ENCODE data around the gene ARL8A. TPM values are rescaled to one million over a fixed set of nuclear protein-coding genes. Genes with fewer than 3 reads are reported as not detected.
"Not testable (repeated sequence)": the region's sequence is repeated elsewhere in the genome, so short reads cannot be mapped to it uniquely, and the experiment has no call there.

Gene ARL8A
- total and polyA plus RNA-seq, 5 donors: 32.0 to 75.3 (median 64.5) TPM

GRCh38 chr1:202187041-202187671 lies 42.6 kb upstream of the ARL8A start:
- 69% methylated on average over 8 of the region's 8 CpGs for WGBS
- intact Hi-C loops (cut with DNase I): loop anchor here in 3 of 4 donors (5.0 to 10.0 kb wide), 4 partner anchors 130 to 530 kb away; partner anchors contain the start of gene SYT2 (in 1 of the 3)
- Histone ChIP-seq H3K27me3 (ENCODE audit: control insufficient read depth, insufficient read depth) (no peaks in the 10 kb centered on the region), H3K4me1 (ENCODE audit: control insufficient read depth, insufficient read depth, low read length) (no peaks in the 10 kb centered on the region), H3K4me3 (ENCODE audit: low read length) (no peak overlapping the region), H3K9me3 (ENCODE audit: control insufficient read depth, low read length) (no peaks in the 10 kb centered on the region), H3K27ac (ENCODE audit: low read length) (no peak overlapping the region)
- no peak for DNase-seq
- no peak for ATAC-seq

- no peaks in the 10 kb centered on the region for H3K27me3 ChIP-seq (ENCODE audit: control insufficient read depth, insufficient read depth)
- WGBS: 88% methylated on average over 7 of the region's 7 CpGs
Observed at GRCh38 chr1:202186327-202186726, 41.8 kb upstream of the ARL8A start.

GRCh38 chr1:202184750-202185460 lies 40.4 kb upstream of the ARL8A start:
- peak; percentile 59 to 73 for ATAC-seq
- H3K27me3 ChIP-seq (ENCODE audit: control insufficient read depth, insufficient read depth): no peaks in the 10 kb centered on the region
- no peak overlapping the region for H3K4me3 ChIP-seq (ENCODE audit: low read length)
- H3K27ac ChIP-seq (ENCODE audit: low read length): no peak overlapping the region
- peak; percentile 82 to 94 (median 92) for DNase-seq
- no peaks in the 10 kb centered on the region for H3K9me3 ChIP-seq (ENCODE audit: control insufficient read depth, low read length)
- intact Hi-C loops (cut with DNase I): loop anchor here in 3 of 4 donors (5.0 to 10.0 kb wide), 4 partner anchors 132 to 532 kb away; partner anchors contain the start of gene SYT2 (in 1 of the 3)
- 15% methylated on average over 19 of the region's 19 CpGs for WGBS
- no peaks in the 10 kb centered on the region for H3K4me1 ChIP-seq (ENCODE audit: control insufficient read depth, insufficient read depth, low read length)

More at GRCh38 chr1:202186327-202186726, 41.8 kb upstream of the ARL8A start:
- H3K27ac ChIP-seq (ENCODE audit: low read length): no peak overlapping the region
- H3K9me3 ChIP-seq (ENCODE audit: control insufficient read depth, low read length): no peaks in the 10 kb centered on the region
- H3K4me3 ChIP-seq (ENCODE audit: low read length): no peak overlapping the region
- intact Hi-C loops (cut with DNase I): loop anchor here in 3 of 4 donors (5.0 to 10.0 kb wide), 4 partner anchors 131 to 531 kb away; partner anchors contain the start of gene SYT2 (in 1 of the 3)
- H3K4me1 ChIP-seq (ENCODE audit: control insufficient read depth, insufficient read depth, low read length): no peaks in the 10 kb centered on the region
- DNase-seq (no peak), ATAC-seq (no peak)

- H3K27me3 ChIP-seq (ENCODE audit: control insufficient read depth, insufficient read depth): no peaks in the 10 kb centered on the region
Observed at GRCh38 chr1:202182040-202182877, 37.7 kb upstream of the ARL8A start.

GRCh38 chr1:202181586-202181985 lies 37.0 kb upstream of the ARL8A start:
- WGBS: 86% methylated on average over 7 of the region's 7 CpGs
- intact Hi-C loops (cut with DNase I): loop anchor here in 1 of 4 donors (10.0 kb wide), 1 partner anchor 533 kb away; the partner anchor contains the start of gene SYT2
- H3K27ac ChIP-seq (ENCODE audit: low read length): no peak overlapping the region
- no peak overlapping the region for H3K4me3 ChIP-seq (ENCODE audit: low read length)
- H3K27me3 ChIP-seq (ENCODE audit: control insufficient read depth, insufficient read depth): no peaks in the 10 kb centered on the region
- no peak for DNase-seq
- no peak for ATAC-seq
- H3K4me1 ChIP-seq (ENCODE audit: control insufficient read depth, insufficient read depth, low read length): no peaks in the 10 kb centered on the region
- H3K9me3 ChIP-seq (ENCODE audit: control insufficient read depth, low read length): no peaks in the 10 kb centered on the region

More at GRCh38 chr1:202182040-202182877, 37.7 kb upstream of the ARL8A start:
- Histone ChIP-seq H3K4me3 (ENCODE audit: low read length) (no peak overlapping the region), H3K4me1 (ENCODE audit: control insufficient read depth, insufficient read depth, low read length) (no peaks in the 10 kb centered on the region), H3K27ac (ENCODE audit: low read length) (no peak overlapping the region), H3K9me3 (ENCODE audit: control insufficient read depth, low read length) (no peaks in the 10 kb centered on the region)
- no peak for DNase-seq
- intact Hi-C loops (cut with DNase I): loop anchor here in 1 of 4 donors (10.0 kb wide), 1 partner anchor 533 kb away; the partner anchor contains the start of gene SYT2
- ATAC-seq: no peak
- 86% methylated on average over 8 of the region's 8 CpGs for WGBS

GRCh38 chr1:202180751-202181139 lies 36.2 kb upstream of the ARL8A start:
- not testable (repeated sequence) for DNase-seq; H3K9me3 ChIP-seq (ENCODE audit: control insufficient read depth, low read length); ATAC-seq; H3K4me1 ChIP-seq (ENCODE audit: control insufficient read depth, insufficient read depth, low read length); H3K27me3 ChIP-seq (ENCODE audit: control insufficient read depth, insufficient read depth); H3K27ac ChIP-seq (ENCODE audit: low read length); H3K4me3 ChIP-seq (ENCODE audit: low read length)
- intact Hi-C loops (cut with DNase I): loop anchor here in 1 of 4 donors (10.0 kb wide), 1 partner anchor 534 kb away; the partner anchor contains the start of gene SYT2
- WGBS: 60% methylated on average over 2 of the region's 2 CpGs

- Histone ChIP-seq H3K4me1 (ENCODE audit: control insufficient read depth, insufficient read depth, low read length) (no peaks in the 10 kb centered on the region), H3K27ac (ENCODE audit: low read length) (no peak overlapping the region), H3K27me3 (ENCODE audit: control insufficient read depth, insufficient read depth) (no peaks in the 10 kb centered on the region), H3K9me3 (ENCODE audit: control insufficient read depth, low read length) (no peaks in the 10 kb centered on the region), H3K4me3 (ENCODE audit: low read length) (no peak overlapping the region)
- ATAC-seq (no peak), DNase-seq (no peak)
- WGBS: 67% methylated on average over 19 of the region's 19 CpGs
- intact Hi-C loops (cut with DNase I): loop anchor here in 1 of 4 donors (10.0 kb wide), 1 partner anchor 535 kb away; the partner anchor contains the start of gene SYT2
Observed at GRCh38 chr1:202179828-202180750, 35.6 kb upstream of the ARL8A start.

GRCh38 chr1:202176949-202177927 lies 32.7 kb upstream of the ARL8A start:
- DNase-seq: no peak
- no peak overlapping the region for H3K27ac ChIP-seq (ENCODE audit: low read length)
- H3K4me3 ChIP-seq (ENCODE audit: low read length): no peak overlapping the region
- no peaks in the 10 kb centered on the region for H3K27me3 ChIP-seq (ENCODE audit: control insufficient read depth, insufficient read depth)
- WGBS: 88% methylated on average over 29 of the region's 29 CpGs
- no peaks in the 10 kb centered on the region for H3K9me3 ChIP-seq (ENCODE audit: control insufficient read depth, low read length)
- H3K4me1 ChIP-seq (ENCODE audit: control insufficient read depth, insufficient read depth, low read length): no peaks in the 10 kb centered on the region
- ATAC-seq: peak; percentile 15 to 17
- intact Hi-C loops (cut with DNase I): no loop called here

GRCh38 chr1:202173993-202174392 lies 29.5 kb upstream of the ARL8A start:
- no peaks in the 10 kb centered on the region for H3K4me1 ChIP-seq (ENCODE audit: control insufficient read depth, insufficient read depth, low read length)
- H3K4me3 ChIP-seq (ENCODE audit: low read length): no peak overlapping the region
- no peaks in the 10 kb centered on the region for H3K27me3 ChIP-seq (ENCODE audit: control insufficient read depth, insufficient read depth)
- DNase-seq (peak in 1 of 3 donors; percentile 46), ATAC-seq (no peak)
- WGBS: 94% methylated on average over 7 of the region's 7 CpGs
- intact Hi-C loops (cut with DNase I): no loop called here
- H3K9me3 ChIP-seq (ENCODE audit: control insufficient read depth, low read length): no peaks in the 10 kb centered on the region
- no peak overlapping the region for H3K27ac ChIP-seq (ENCODE audit: low read length)
